ENCODE data around the gene PRDM7. TPM values are rescaled to one million over a fixed set of nuclear protein-coding genes. Genes with fewer than 3 reads are reported as not detected.

PRDM7 gene
- total RNA-seq, 3 donors from 2014 or later: not detected

GRCh38 chr16:90018652-90019542 is 58.2 kb downstream of the PRDM7 start, which contains the start of gene DBNDD1:
Gene DBNDD1, minus strand, starts transcription at chr16:90019456. Its CDS starts 115 bp downstream, at chr16:90019341.
- DNase-seq (peak in 2 of 3 donors; percentile 28 to 46), ATAC-seq (peak; percentile 44)
- Histone ChIP-seq H3K4me1 (ENCODE audit: low read depth) (peaks cover 4% of the 10 kb centered on the region), H3K36me3 (ENCODE audit: low read depth) (no peaks in the 10 kb centered on the region), H3K9me3 (no peaks in the 10 kb centered on the region), H3K4me3 (peak within 1 kb of the TSS; percentile 28)
- intact Hi-C loops (cut with DNase I, micrococcal nuclease): no loop called here
- TF ChIP-seq CTCF (IDR thresholded peaks at IDR 0.05): no peak

- no peak for ATAC-seq
- intact Hi-C loops (cut with DNase I, micrococcal nuclease): no loop called here
- no peaks in the 10 kb centered on the region for H3K9me3 ChIP-seq
Measured at GRCh38 chr16:90018297-90018651, 58.9 kb downstream of the PRDM7 start.

GRCh38 chr16:90016339-90016950 is 60.7 kb downstream of the PRDM7 start:
- intact Hi-C loops (cut with DNase I, micrococcal nuclease): no loop called here
- DNase-seq (no peak), ATAC-seq (no peak)
- H3K36me3 ChIP-seq (ENCODE audit: low read depth): no peaks in the 10 kb centered on the region
- H3K4me1 ChIP-seq (ENCODE audit: low read depth): peaks cover 4% of the 10 kb centered on the region
- TF ChIP-seq CTCF (IDR thresholded peaks at IDR 0.05): no peak
- no peaks in the 10 kb centered on the region for H3K9me3 ChIP-seq
- no peak overlapping the region for H3K4me3 ChIP-seq

More at GRCh38 chr16:90018297-90018651, 58.9 kb downstream of the PRDM7 start:
- H3K4me3 ChIP-seq: no peak overlapping the region
- no peak for TF ChIP-seq CTCF (IDR thresholded peaks at IDR 0.05)
- peaks cover 4% of the 10 kb centered on the region for H3K4me1 ChIP-seq (ENCODE audit: low read depth)
- no peak for DNase-seq
- no peaks in the 10 kb centered on the region for H3K36me3 ChIP-seq (ENCODE audit: low read depth)

GRCh38 chr16:90015586-90016338 is 61.4 kb downstream of the PRDM7 start:
- intact Hi-C loops (cut with DNase I, micrococcal nuclease): no loop called here
- peaks cover 4% of the 10 kb centered on the region for H3K4me1 ChIP-seq (ENCODE audit: low read depth)
- H3K4me3 ChIP-seq: no peak overlapping the region
- no peaks in the 10 kb centered on the region for H3K36me3 ChIP-seq (ENCODE audit: low read depth)
- no peak for TF ChIP-seq CTCF (IDR thresholded peaks at IDR 0.05)
- no peak for ATAC-seq
- no peaks in the 10 kb centered on the region for H3K9me3 ChIP-seq
- no peak for DNase-seq

GRCh38 chr16:90012991-90013745 is 64.0 kb downstream of the PRDM7 start:
- no peaks in the 10 kb centered on the region for H3K9me3 ChIP-seq
- no peak for DNase-seq
- no peak for TF ChIP-seq CTCF (IDR thresholded peaks at IDR 0.05)
- H3K4me1 ChIP-seq (ENCODE audit: low read depth): peaks cover 4% of the 10 kb centered on the region
- intact Hi-C loops (cut with DNase I, micrococcal nuclease): no loop called here
- no peak overlapping the region for H3K4me3 ChIP-seq
- no peak for ATAC-seq
- no peaks in the 10 kb centered on the region for H3K36me3 ChIP-seq (ENCODE audit: low read depth)
